GM23248 (cell line): ENCODE measurements around the gene PRTN3.

Experiments used
- EZH2 ChIP-seq: fragments of 200-600 bp; sonication (generic); IDR thresholded peaks from 2 replicates; pipeline ENCODE4 v1.6.1; 2018; ENCODE audit warnings: antibody characterized with exemption, mild to moderate bottlenecking; ENCODE audit not compliant: insufficient read depth, poor library complexity, severe bottlenecking
- EZH2phosphoT487 ChIP-seq: fragments of 200-600 bp; sonication (generic); IDR thresholded peaks from 2 replicates; pipeline ENCODE4 v1.6.1; 2018; ENCODE audit warnings: antibody characterized with exemption, moderate library complexity, mild to moderate bottlenecking, low read depth; ENCODE audit not compliant: insufficient read depth

DNA sequence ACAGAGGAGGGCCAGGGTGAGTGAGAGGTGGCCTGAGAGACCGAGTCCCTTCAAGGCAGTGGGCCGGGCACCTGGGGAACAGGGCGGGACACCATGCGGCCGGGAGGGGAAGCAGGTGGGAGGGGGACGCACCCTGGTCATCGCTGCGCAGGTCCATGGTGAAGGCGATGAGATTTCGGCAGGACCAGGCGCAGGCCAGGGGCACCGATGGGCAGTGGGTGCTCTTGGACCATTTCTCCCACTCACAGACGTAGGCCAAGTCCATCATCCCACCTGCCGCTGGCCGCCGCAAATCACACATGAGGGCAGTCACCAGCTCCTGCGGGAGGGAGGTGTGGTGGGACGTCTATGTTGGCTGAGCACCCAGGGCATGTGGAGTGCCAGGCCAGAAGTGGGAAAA, 50.0 kb downstream of the PRTN3 start:
- no peak for TF ChIP-seq EZH2
- no peak for TF ChIP-seq EZH2phosphoT487
